H54 (cell line): Measurements from ENCODE around the gene VPS13C.

Experiments used
- DNase-seq: peaks from one replicate; pipeline ENCODE4 v3.0.0; 2011; ENCODE audit warnings: low spot score, mixed read lengths; ENCODE audit not compliant: insufficient read length
- FAIRE-seq: peaks from 3 replicates; lab custom pipeline; 2011; peaks lifted over from hg19 to GRCh38; lab: Jason Lieb, UNC
- POLR2A ChIP-seq: IDR thresholded peaks from 2 replicates; pipeline ENCODE4 v1.6.1; 2011; ENCODE audit warnings: low read depth, mild to moderate bottlenecking, low read length

Gene VPS13C

GRCh38 chr15:62060113-62060895, at the start of gene VPS13C:
Gene VPS13C, minus strand, starts transcription at chr15:62060447. Its CDS starts 73 bp downstream, at chr15:62060374.
- DNase-seq (peak; percentile 75), FAIRE-seq (no peak)
- peak; percentile 86 for TF ChIP-seq POLR2A

GRCh38 chr15:62109437-62109836, 49.2 kb upstream of the VPS13C start:
- TF ChIP-seq POLR2A = no peak
- DNase-seq = no peak
- no peak for FAIRE-seq

- FAIRE-seq (no peak), DNase-seq (no peak)
- TF ChIP-seq POLR2A = no peak
These were observed 48.2 kb upstream of the VPS13C start for GRCh38 chr15:62108411-62108810.

GRCh38 chr15:62107571-62108121, 47.4 kb upstream of the VPS13C start:
- no peak for DNase-seq
- TF ChIP-seq POLR2A = no peak
- FAIRE-seq = no peak

GRCh38 chr15:62106096-62106495, 45.8 kb upstream of the VPS13C start:
- TF ChIP-seq POLR2A = no peak
- DNase-seq = no peak
- FAIRE-seq = no peak

GRCh38 chr15:62105266-62105665, 45.0 kb upstream of the VPS13C start:
- DNase-seq (no peak), FAIRE-seq (no peak)

GRCh38 chr15:62104846-62105245, 44.6 kb upstream of the VPS13C start:
- DNase-seq (no peak), FAIRE-seq (no peak)
- no peak for TF ChIP-seq POLR2A

More at GRCh38 chr15:62105266-62105665, 45.0 kb upstream of the VPS13C start:
- TF ChIP-seq POLR2A = no peak

GRCh38 chr15:62104401-62104800, 44.2 kb upstream of the VPS13C start:
- DNase-seq (no peak), FAIRE-seq (no peak)
- no peak for TF ChIP-seq POLR2A

GRCh38 chr15:62103431-62103830, 43.2 kb upstream of the VPS13C start:
- no peak for FAIRE-seq
- TF ChIP-seq POLR2A = no peak
- no peak for DNase-seq

- no peak for TF ChIP-seq POLR2A
- FAIRE-seq (no peak), DNase-seq (no peak)
These were observed 38.9 kb upstream of the VPS13C start for GRCh38 chr15:62099094-62099601.

GRCh38 chr15:62094388-62094787, 34.1 kb upstream of the VPS13C start:
- TF ChIP-seq POLR2A = no peak
- no peak for DNase-seq
- no peak for FAIRE-seq

GRCh38 chr15:62093809-62094208, 33.6 kb upstream of the VPS13C start:
- no peak for TF ChIP-seq POLR2A
- FAIRE-seq = no peak
- no peak for DNase-seq

- no peak for DNase-seq
- no peak for TF ChIP-seq POLR2A
- no peak for FAIRE-seq
These were observed 30.7 kb upstream of the VPS13C start for GRCh38 chr15:62090988-62091387.

GRCh38 chr15:62089616-62090015, 29.4 kb upstream of the VPS13C start:
- no peak for TF ChIP-seq POLR2A
- FAIRE-seq (no peak), DNase-seq (no peak)

GRCh38 chr15:62088353-62088693, 28.1 kb upstream of the VPS13C start:
- no peak for FAIRE-seq
- no peak for DNase-seq
- TF ChIP-seq POLR2A = no peak
